SK-N-SH treated with all-trans-retinoic acid at 6 μM for 48 hours (cell line): Measurements from ENCODE around the gene WNT5A.

Experiments used
- BACH2 ChIP-seq: fragments of 250-450 bp; sonication (Bioruptor Pico); IDR thresholded peaks from 2 replicates; pipeline ENCODE4 v1.9.0; 2021; ENCODE audit warnings: mild to moderate bottlenecking, borderline replicate concordance
- CREB5 ChIP-seq: fragments of 250-450 bp; sonication (Bioruptor Pico); IDR thresholded peaks from 2 replicates; pipeline ENCODE4 v1.5.1; 2020; ENCODE audit warnings: low read depth, mild to moderate bottlenecking, moderate library complexity
- ESRRG ChIP-seq: fragments of 250-450 bp; sonication (Bioruptor Pico); IDR thresholded peaks from 2 replicates; pipeline ENCODE4 v1.6.1; 2021; ENCODE audit warnings: mild to moderate bottlenecking
- POU6F1 ChIP-seq: fragments of 250-450 bp; sonication (Bioruptor Pico); IDR thresholded peaks from 2 replicates; pipeline ENCODE4 v1.8.0; 2021; ENCODE audit warnings: low read depth, mild to moderate bottlenecking, moderate library complexity, borderline replicate concordance
- PPARA ChIP-seq: fragments of 250-450 bp; sonication (Bioruptor Pico); IDR thresholded peaks from 2 replicates; pipeline ENCODE4 v1.5.0; 2020; ENCODE audit warnings: mild to moderate bottlenecking, borderline replicate concordance
- RARB ChIP-seq: fragments of 250-450 bp; sonication (Bioruptor Pico); IDR thresholded peaks from 2 replicates; pipeline ENCODE4 v1.8.0; 2021; ENCODE audit warnings: mild to moderate bottlenecking, moderate library complexity
- TCF4 ChIP-seq: fragments of 250-450 bp; sonication (Bioruptor Pico); IDR thresholded peaks from 2 replicates; pipeline ENCODE4 v1.8.0; 2021; ENCODE audit warnings: mild to moderate bottlenecking, moderate library complexity, borderline replicate concordance
- TOX ChIP-seq: fragments of 250-450 bp; sonication (Bioruptor Pico); IDR thresholded peaks from 2 replicates; pipeline ENCODE4 v1.8.0; 2021; ENCODE audit warnings: mild to moderate bottlenecking, moderate library complexity, borderline replicate concordance
- ZFP30 ChIP-seq: fragments of 450-650 bp; formaldehyde crosslinking; IDR thresholded peaks from 2 replicates; pipeline ENCODE4 v1.5.0; 2022; ENCODE audit warnings: mild to moderate bottlenecking, moderate library complexity
- ZNF565 ChIP-seq: fragments of 450-650 bp; formaldehyde crosslinking; conservative IDR thresholded peaks from 2 replicates; pipeline ENCODE4 v1.5.0; 2020; ENCODE audit warnings: low read depth, mild to moderate bottlenecking, moderate library complexity

GRCh38 chr3:55443346-55443745 is 43.8 kb downstream of the WNT5A start:
- TF ChIP-seq RARB (CRISPR knock-in tag) (no peak), ZFP30 (no peak), CREB5 (CRISPR knock-in tag) (no peak), ESRRG (CRISPR knock-in tag) (no peak), ZNF565 (CRISPR knock-in tag) (no peak), TCF4 (CRISPR knock-in tag) (no peak), TOX (CRISPR knock-in tag) (no peak), PPARA (CRISPR knock-in tag) (no peak), POU6F1 (CRISPR knock-in tag) (no peak), BACH2 (CRISPR knock-in tag) (no peak)
